OCI-LY7 (cell line): ENCODE data around the gene TCP1.

Source experiments
- CTCF ChIP-seq: fragments of 200-600 bp; sonication (generic); conservative IDR thresholded peaks from 2 replicates; pipeline ENCODE4 v1.5.1; 2014; ENCODE audit warnings: mild to moderate bottlenecking, antibody characterized with exemption, low read length, moderate library complexity, mixed read lengths
- EZH2phosphoT487 ChIP-seq: fragments of 200-600 bp; sonication (generic); IDR thresholded peaks from 2 replicates; pipeline ENCODE4 v1.6.1; 2018; ENCODE audit warnings: low read depth, borderline replicate concordance, mild to moderate bottlenecking, mixed run types, antibody characterized with exemption, low read length, moderate library complexity, mixed read lengths

- TF ChIP-seq CTCF (no peak), EZH2phosphoT487 (no peak)
Observed at GRCh38 chr6:159800141-159800865, 10.9 kb upstream of the TCP1 start, which contains the start of gene PNLDC1.
